ENCODE results near the gene WDFY4. TPM values are rescaled to one million over a fixed set of nuclear protein-coding genes. Genes with fewer than 3 reads are reported as not detected.

Gene WDFY4
- total and polyA plus RNA-seq, 9 of the 15 experiments (the other 6 are each of a cell fraction or from before 2014, with no cell fraction given): 0.01 to 0.02 (median 0.01) TPM; not detected in 6

GRCh38 chr10:48697091-48697490 lies 12.4 kb downstream of the WDFY4 start:
- H3K27me3 ChIP-seq (ENCODE audit: control insufficient read depth in 2 of 2, insufficient read depth in 2 of 2, low read length in 2 of 2): peaks cover 6 to 41% of the 10 kb centered on the region in 2 experiments; a peak in 3 of 5 replicates
- FAIRE-seq: no peak
- in situ Hi-C loops (cut with MboI): no loop called here
- no peaks in the 10 kb centered on the region for H3K9me1 ChIP-seq (ENCODE audit: control insufficient read depth, insufficient read depth, low read length)
- H3K4me2 ChIP-seq (ENCODE audit: insufficient read depth, low read length): no peak overlapping the region
- CTCF ChIA-PET (ENCODE audit: low intra/inter-chr PET ratio): no interaction called here
- 0% methylated on average over 5 of the region's 5 CpGs for WGBS (ENCODE audit: insufficient coverage, low coverage, missing lambda C conversion rate)
- H3K36me3 ChIP-seq (ENCODE audit: control insufficient read depth, insufficient read depth, low read length): no peaks in the 10 kb centered on the region
- no peak overlapping the region for H3K27ac ChIP-seq (ENCODE audit: extremely low read depth, low read depth, low read length)
- TF ChIP-seq U2AF1 (optimal IDR thresholded peaks at IDR 0.05; ENCODE audit: low read depth, low read length): no peak
- TF ChIP-seq ZNF263 (CRISPR knock-in tag; IDR thresholded peaks at IDR 0.05; ENCODE audit: borderline replicate concordance): no peak
- TF ChIP-seq SRSF9 (IDR thresholded peaks at IDR 0.05; ENCODE audit: borderline replicate concordance, low read depth, low read length): no peak
- TF ChIP-seq OTX1 (CRISPR knock-in tag; IDR thresholded peaks at IDR 0.05): no peak
- TF ChIP-seq TCF3 (CRISPR knock-in tag; IDR thresholded peaks at IDR 0.05): no peak
- TF ChIP-seq SMAD1 (IDR thresholded peaks at IDR 0.05; ENCODE audit: low read depth, low read length, partially characterized antibody): no peak
- no peak for TF ChIP-seq ZNF395 (CRISPR knock-in tag; IDR thresholded peaks at IDR 0.05)
- intact Hi-C loops (cut with micrococcal nuclease): no loop called here
- no peak for ATAC-seq
- H3K9ac ChIP-seq (ENCODE audit: insufficient read depth in 1 of 2, low read depth in 2 of 2, low read length in 2 of 2): no peak overlapping the region
- peaks cover 11% of the 10 kb centered on the region; the same call in 1 of the 2 replicates for H4K20me1 ChIP-seq (replicated peaks; ENCODE audit: control insufficient read depth, insufficient read depth, low read length)
- no peaks in the 10 kb centered on the region for H3K9me3 ChIP-seq (replicated peaks; ENCODE audit: control insufficient read depth, insufficient read depth, low read depth, low read length)
- no peak for DNase-seq (ENCODE audit: extremely low read depth in 1 of 4, low spot score in 3 of 4)
- POLR2A ChIA-PET: no interaction called here
- no peak overlapping the region for H2AFZ ChIP-seq (ENCODE audit: low read depth, low read length)
- no TSS peak for BruUV-seq (replicated peaks)
- H3K79me2 ChIP-seq (ENCODE audit: control insufficient read depth, insufficient read depth, low read length): no peaks in the 10 kb centered on the region
- no peak overlapping the region for H3K4me3 ChIP-seq
- H3K4me1 ChIP-seq (replicated peaks in 1 of 2; ENCODE audit: control insufficient read depth in 2 of 2, insufficient read depth in 2 of 2, low read length in 2 of 2): peaks cover 0 to 3% of the 10 kb centered on the region in 2 experiments; a peak in 2 of 5 replicates
